Endometrium (tissue), 2 donors: ENCODE measurements around the gene TBCEL.
"Not testable (repeated sequence)": the region's sequence is repeated elsewhere in the genome, so short reads cannot be mapped to it uniquely, and the experiment has no call there.

Experiments
- FAIRE-seq: peaks from 2 replicates; lab custom pipeline; 2012; peaks lifted over from hg19 to GRCh38; lab: Jason Lieb, UNC
- donor health status: control.
- donor health status: control.

Gene TBCEL

DNA sequence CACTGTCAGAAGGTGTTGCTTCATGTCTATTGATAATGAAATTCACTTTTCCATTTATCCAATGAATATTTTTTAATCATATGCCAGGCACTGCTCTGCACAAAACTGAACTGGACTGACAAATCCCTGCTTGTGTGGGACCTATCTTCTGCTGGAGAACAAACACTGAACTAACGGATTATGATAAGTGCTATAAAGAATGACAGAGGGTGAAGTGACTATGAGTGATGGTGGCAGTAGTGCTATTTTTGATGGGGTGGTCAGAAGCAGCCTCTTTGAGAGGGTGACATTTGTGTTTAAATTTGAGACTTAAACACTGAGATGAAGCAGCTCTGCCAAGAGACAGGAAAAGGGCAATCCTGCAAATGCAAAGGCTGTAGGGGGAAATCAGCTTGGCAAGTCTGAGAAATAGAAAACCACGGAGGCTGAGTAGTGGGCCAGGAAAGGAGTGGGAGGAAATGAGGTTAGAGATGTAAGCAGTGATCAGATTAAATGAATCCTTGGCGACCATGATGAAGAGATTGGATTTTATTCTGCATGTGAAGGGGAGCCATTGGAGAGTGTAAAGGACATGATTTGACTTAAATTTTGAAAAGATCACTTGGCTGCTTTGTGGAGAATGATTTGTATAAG is 6.0 kb downstream of the TBCEL start:
- FAIRE-seq, result no peak

DNA sequence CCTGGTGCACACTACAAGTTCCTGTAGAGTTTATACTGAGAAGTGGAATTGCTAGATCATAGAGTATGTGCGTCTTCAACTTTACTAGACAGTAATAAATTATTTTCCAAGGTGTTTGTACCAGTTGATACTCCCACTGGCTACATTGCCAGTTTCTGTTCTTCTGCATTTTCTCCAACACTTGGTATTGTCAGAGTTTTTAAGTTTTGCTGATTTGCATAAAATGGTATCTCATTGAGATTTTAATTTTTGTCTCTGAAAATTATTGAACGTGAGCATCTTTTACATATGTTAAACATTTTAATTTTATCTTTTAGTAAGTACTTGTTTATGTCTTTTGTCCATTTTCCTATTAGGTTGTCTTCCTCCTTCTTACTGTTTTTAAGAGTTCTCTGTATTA is 7.3 kb downstream of the TBCEL start:
- FAIRE-seq, result no peak

DNA sequence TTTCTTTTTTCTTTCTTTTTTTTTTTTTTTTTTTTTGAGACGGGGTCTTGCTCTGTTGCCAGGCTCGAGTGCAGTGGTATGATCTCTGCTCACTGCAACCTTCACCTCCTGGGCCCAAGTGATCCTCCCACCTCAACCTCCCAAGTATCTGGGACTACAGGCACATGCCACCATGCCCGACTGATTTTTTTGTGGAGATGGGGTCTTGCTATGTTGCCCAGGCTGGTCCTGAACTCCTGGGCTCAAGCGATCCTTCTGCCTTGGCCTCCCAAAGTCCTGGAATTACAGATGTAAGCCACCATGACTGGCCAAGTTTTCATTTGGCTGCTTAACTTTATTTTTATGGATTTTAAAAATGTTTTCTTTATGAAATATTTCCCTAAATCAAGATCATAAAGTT is 7.7 kb downstream of the TBCEL start:
- not testable (repeated sequence) for FAIRE-seq

DNA sequence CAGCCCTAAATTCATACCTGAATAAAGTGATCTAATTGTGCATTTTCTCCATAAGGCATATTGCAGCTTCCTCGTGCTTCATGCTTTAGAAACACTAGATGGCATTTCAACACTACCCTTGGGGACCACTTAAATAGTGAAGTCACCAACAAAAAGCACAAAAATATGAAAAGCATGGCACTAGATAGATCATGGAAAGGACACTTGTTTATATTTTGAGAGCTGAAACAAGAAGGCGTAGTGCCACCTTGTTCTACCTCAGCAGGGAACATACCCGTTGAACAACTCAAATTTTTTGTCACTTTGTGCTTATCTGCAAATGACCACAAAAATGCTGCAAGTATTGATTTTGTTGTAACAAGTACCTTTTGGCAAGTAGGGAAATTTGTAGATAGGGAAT is 8.6 kb downstream of the TBCEL start:
- no peak for FAIRE-seq

DNA sequence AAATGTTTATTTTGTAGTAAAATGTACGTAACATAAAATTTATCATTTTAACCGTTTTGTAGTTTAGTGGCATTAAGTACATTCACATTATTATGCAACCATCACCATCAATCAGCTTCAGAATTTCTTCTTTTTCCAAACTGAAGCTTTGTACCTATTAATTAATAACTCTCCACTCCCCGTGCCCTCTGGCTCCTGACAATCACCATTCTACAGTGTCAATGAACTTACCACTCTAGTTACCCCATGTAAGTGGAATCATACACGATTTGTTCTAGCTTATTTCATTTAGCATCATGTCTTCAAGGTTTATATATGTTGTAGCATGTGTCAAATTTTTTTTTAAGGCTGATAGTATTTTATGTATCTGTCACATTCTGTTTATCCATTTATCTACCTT is 9.7 kb downstream of the TBCEL start:
- no peak for FAIRE-seq

DNA sequence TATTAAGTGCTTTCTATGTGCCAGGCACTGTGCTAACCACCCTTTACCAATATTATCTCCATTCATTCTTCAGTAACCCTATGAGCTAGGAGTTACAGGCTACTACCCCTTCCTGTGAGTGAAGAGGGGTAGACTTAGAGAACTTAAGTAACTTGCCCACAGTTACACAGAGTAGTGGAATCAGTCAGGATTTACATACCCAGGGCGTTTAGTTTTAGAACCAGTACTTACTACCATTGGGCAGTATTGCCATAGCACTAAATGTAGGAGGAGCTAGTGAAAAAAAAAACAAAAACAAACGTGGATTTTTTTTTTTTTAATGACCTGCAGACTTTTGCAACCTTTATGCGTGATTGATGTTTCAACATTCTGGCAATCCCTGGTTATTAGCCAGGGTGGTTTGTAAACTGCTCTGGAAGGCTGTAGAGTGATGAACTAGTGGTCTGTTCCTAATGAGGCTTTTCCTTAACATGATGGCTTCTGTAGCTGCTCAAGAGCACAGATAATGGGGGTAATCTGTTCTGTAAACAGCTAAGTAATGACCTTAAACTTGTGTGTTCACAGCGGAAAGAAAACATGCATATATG is 11.4 kb downstream of the TBCEL start:
- FAIRE-seq, result no peak

DNA sequence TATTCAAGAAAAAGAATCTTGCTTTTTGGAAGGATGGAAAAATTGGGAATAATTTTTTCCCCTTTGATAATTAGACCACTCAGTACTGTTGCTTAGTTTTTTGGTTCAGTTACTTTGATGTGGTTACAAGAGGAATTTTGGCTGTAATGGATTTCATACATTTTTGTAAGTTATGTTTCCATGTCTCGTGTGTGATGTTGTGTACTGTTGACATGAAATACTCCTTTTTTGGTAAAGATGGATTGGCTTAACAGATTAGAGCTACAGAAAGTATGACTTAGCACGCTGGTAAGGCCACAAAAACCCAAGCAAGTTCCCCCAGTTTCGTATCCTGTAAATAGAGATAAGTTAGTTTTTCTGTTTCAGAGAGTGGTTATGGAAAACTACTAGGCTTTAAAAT is 11.9 kb downstream of the TBCEL start:
- FAIRE-seq, result no peak

DNA sequence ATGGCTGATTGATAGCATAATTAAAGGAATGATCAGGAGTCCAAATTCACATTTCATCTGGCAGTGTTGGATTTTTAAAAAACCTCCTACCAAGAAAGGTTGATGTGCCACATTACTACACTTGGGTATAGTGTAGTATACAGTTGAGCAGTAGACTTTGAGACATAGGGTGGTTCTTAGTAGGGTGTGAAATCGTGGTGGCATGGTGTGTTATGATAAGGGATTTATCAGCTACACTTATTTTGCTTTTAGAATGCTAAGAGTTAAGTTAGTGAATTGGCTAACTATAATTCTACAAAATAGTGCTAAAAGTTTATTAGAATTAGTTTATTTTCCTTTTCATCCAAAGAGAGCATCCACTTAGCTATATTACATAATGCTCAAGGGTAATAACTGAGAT is 13.1 kb downstream of the TBCEL start:
- FAIRE-seq, result no peak

DNA sequence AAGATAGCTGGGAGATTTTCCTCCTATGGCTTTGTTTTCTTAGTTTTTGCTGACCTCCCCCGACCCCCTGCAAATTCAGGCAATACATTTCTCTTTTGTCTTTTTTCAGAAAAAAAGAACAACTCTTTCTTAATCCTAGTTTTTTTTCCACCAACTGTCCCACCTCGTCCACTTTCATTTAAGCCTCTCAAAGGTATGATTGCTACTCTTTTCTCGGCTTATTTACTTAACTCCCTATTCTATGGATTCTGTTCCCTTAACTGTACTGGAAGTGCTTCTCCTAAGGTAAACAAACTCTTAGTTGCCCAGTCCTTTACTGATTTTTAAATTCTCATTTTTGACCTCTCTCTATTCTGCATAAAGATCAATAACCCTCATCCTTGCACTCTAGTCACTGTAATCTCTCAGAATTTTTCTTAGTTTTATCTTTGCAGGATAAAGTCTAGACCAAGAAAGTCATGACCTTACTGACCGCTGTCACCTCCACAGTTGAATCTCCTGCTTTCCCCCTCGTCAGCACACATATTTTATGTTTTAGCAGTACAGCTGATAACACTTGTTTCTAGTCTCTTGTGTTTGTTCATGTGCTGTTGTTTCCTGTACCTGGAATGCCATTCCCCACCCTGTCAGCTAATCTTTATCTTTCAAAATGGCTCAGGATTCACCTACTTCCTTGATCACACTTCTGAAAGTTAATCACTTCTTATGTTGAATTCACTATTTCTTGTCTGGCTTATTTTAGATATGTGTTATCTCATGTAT is 14.9 kb downstream of the TBCEL start:
- FAIRE-seq, result no peak

DNA sequence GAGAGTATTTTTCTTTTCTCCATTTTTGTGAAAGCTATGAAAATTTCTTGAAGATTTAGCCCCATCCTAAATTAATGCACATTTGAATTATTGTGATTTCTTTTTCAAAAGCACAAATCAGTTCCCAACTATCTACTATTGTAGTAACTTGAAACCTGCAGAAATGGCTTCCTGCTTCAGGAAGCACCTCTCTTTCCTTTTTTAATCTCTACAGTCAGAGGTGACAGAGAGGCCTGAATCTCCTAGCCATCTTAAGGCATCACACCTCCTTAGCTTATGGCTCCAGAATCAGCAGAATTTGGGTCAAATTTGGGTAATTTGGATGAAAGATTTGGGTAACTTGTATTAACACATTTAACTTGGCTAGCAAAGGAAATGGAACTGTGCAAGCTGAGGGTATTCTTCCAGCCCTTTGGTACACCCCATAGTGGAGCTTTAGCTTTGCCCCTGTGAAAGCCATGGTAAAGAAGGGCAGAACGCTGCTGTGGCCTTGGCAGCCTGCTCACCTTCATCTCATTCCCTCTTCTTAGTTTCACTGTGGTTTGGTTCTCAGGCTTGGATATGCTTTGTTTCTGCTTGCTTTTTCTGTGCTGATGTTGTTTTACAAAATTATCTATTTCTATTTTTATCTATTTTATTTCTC is 16.2 kb downstream of the TBCEL start:
- no peak for FAIRE-seq

DNA sequence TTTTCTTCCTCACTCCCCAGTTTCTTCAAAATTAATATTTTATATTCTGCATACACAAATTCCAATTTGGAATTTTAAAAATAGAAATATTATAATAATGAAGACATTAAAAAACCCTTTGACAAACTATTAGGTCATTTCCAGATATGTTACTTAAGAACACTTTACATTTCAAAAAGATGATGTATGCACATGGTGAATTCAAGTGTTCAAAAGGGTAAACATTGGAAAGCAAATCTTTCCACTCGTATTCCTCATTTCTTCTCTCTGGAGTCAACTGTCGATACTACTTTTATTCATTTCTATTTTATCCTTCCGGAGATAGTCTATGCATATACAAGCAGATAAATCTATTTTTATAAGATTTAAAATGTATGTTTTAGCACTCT is 16.7 kb downstream of the TBCEL start:
- FAIRE-seq, result no peak

DNA sequence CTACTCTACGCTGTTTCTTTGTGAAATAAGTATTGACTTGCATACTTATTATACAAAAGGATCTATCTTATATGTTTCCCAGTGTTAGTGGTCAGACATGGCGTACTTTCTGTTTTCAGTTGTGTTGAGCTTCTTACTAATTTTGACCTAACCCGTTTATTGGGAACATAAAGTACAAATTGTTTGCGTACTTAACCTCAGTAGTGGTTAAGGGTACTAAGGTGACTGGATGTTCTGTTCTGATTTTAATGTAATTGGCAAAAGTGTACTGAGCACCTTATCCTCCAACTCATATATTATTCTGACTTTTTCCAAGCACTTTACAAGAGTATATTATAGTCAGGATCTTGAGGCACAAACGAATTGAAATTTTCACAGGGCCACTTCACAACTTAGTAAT is 17.2 kb downstream of the TBCEL start:
- no peak for FAIRE-seq

DNA sequence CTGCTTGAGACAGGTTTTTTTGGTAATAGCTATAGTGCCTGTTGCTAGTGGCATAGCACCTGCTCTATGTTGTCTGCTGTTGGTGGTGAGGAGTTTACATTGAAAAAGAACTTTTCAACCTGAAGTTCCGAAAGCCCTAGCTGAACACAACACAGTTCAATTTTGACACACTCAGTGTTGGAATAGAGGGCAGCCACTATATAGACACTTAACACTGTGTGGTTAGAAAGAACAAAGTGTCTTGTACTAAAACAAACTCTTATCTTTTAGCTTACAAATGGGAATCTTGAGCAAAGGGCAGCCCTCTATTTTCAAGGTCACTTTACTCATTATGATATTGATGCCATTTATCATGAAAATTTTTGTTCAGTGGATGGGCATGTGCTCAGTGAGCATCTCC is 18.4 kb downstream of the TBCEL start:
- FAIRE-seq, result no peak

DNA sequence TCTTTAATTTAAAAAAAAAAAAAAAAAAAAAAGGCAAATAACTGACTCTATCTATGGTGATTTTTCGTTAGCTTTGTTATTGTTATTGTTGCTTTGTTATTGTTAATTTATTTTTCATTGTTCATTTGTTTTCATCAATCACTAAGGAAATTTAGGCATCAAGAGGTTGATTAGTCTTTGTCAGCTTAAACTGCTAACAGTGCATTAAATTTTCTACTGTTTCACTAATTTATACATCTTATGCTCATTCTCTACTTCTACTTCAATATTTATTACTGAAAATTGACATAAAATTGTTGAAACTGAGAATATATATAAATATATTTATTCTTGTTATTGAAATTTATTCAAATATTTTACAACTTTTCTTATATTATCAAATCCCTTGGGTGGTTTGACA is 24.0 kb downstream of the TBCEL start:
- peak; percentile 35 for FAIRE-seq

DNA sequence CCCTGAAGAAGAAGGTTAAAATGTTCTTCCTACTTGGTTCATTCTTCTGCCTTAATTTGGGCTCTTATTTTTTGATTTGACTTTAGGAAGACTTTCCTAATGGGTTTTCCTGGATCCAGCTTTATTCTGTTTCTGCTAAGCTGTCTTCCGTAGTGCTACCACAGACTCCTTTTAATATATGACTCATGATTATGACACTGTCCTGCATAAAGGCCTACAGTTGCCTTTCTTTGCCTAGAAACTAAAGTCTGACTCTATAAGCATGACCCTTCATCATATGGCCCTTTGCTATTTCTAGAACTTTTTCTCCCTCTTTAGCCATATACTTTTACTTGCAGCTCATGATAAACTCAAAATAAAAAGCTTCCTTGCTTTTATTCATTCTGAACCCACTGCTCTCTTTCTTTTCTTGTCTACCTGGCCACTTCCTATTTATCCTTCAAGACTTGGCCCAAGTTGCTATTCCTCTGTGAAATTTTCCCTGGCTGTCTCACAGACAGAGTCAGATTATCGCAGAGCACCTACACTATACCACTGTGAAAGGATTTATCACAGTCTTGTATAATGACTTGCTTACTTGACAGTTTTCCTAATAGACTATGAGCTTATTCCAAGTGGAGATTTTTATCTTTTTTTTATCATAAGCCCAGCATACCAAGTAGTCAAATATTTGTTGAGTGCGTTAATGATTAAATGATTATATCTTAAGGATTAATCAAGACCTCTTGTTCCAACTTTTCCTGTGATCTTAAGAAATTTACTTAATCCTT is 24.7 kb downstream of the TBCEL start:
- no peak for FAIRE-seq

DNA sequence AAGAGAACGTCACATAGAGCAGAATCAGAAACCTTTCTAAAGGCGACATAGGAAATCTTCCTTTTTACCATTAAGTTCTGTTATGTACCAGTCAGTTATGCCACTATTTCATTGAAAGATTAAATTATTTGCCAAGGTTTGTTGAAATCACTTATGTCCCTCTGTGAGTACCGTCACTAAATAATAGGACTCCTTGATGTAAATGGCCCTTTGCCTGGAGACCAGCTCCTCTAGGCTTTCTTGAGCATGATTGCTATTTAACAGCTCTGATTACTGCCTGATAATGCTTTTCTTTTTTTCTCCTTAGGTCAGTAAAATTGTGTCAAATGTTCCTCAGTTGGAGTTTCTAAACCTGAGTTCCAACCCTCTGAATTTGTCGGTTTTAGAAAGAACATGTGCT is 29.3 kb downstream of the TBCEL start:
- no peak for FAIRE-seq

DNA sequence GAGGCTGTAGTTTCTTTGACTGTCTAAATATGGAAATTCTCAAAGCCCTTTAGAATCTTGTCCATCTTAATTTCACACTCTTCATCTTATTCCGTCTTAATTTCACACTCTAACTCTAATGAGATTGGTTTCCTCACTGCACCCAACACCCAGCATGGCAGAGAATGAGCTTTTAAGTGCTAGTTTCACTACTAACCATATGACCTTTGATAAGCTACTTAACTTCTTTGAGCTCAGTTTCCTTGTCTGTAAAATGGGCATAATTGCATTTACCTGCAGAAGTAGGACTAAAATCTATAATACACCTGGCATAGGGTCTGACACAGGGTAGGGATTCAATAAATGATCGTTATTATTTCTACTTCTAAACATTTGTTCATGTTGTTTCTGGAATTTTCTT is 30.4 kb downstream of the TBCEL start:
- FAIRE-seq, result no peak

DNA sequence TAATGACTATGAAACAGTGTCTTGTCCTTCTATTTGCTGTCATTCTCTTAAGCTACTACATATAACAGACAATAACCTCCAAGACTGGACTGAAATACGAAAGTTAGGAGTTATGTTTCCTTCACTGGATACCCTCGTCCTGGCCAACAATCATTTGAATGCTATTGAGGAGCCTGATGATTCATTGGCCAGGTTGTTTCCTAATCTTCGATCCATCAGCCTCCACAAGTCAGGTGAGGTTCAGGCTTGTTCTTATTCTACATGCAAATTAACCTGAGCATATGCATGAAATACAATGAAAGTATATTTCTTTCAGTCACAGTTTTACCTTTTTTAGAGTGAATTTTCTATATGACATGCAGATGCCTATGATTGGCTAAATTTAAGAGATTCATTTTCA is 31.2 kb downstream of the TBCEL start:
- FAIRE-seq, result no peak

DNA sequence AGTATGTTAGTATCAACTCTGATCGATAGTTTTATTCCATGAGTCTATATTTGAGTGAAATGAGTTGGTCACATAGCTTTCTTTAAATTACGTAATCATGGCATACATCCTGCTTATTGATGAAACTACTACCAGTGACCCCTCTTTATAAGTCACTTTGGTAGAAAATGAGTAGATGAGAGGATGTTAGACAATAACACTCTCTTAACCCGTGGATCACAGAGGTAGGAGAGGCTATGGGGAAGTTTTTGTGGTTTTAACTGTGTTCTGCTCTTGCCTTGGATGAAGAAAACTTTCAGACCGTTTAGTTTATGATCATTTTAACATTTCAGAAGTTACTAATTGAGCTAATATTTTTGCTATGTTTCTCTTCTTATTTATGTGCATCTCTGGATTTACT is 34.0 kb downstream of the TBCEL start:
- no peak for FAIRE-seq

DNA sequence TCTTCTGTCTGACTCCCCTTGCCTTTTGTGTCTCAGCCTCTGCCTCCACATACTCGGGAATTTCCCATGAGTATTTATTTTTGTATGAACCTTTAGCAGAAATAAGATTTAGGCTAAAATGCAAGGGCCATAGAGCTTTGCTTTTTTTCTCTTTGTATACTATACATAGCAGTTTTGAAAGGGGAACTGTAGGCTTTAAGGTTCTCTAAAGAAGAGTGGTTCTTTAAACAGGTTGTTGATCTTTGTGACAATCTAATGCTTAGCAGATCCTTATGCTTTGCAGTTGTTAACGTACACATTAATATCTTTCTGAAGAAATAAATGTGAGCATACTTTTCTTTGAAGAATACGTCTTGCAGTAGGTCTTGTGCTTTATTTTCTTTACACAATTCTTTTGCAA is 35.0 kb downstream of the TBCEL start:
- FAIRE-seq, result no peak

DNA sequence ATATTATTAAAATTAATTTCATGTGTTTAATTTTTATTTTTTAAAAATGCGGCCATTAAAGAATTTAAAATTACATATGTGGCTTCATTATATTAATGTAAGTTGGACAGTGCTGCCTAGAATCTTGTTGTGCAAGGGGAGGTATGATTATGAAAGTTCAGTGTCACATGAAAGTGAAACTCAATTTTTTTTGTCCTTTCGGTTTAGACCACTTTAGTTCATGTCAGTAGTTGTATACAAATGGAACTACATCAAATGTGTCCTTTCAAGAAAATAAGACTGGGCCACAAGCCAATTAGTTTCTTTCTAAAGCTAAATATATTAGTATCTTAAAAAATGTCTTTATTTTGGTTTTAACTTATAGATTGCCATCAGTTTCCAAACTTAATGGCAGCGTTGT is 35.7 kb downstream of the TBCEL start:
- no peak for FAIRE-seq

DNA sequence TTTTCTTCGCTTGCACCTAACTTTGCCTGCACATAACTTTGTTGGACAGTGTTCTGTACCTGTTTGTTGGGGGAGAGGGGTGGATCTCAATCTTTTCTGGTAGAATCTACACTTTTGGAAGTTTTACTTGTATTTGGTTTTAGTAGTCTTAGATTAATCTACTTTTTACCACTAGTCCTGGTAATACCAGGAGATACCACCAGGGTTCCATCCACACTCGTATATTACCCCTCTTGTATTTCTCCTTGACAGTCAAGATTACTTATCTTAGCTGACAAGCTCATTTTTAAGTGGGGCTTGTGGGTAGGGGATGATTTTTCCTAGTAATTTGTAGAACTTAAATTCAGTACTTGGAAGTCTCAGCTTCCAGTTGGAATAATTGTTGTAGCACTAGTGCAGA is 39.8 kb downstream of the TBCEL start:
- FAIRE-seq, result no peak

DNA sequence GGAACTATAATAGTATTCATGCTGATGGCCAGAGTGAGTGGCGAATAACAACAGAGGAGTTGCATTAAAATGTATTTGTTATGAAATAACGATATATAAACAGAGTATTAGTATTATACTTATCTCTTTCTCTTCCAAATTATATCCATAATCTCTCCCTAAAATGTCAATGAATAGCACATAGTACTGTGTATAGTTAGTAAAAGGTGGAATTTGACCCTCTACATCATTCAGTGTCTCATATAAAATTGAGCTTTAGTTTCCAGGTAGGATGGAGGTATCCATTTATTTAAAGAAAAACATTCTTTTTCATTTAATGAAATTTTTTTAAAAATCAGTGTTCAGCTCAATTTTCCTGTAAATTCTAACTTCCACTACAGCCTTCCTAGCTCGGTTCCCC is 42.7 kb downstream of the TBCEL start:
- FAIRE-seq, result no peak
